Measurements from ENCODE around the gene FANCC. TPM values are rescaled to one million over a fixed set of nuclear protein-coding genes. Genes with fewer than 3 reads are reported as not detected.
"Not testable (repeated sequence)": the region's sequence is repeated elsewhere in the genome, so short reads cannot be mapped to it uniquely, and the experiment has no call there.

The FANCC gene
- total RNA-seq, 4 donors from 2014 or later, result 7.7 to 27.8 (median 9.0) TPM

- Histone ChIP-seq H3K9me3 (no peaks in the 10 kb centered on the region), H3K36me3 (no peaks in the 10 kb centered on the region), H3K27me3 (no peaks in the 10 kb centered on the region), H3K4me1 (no peaks in the 10 kb centered on the region), H3K27ac (no peak overlapping the region), H3K4me3 (no peak overlapping the region)
- TF ChIP-seq EP300 (IDR thresholded peaks at IDR 0.05) (no peak), POLR2AphosphoS5 (IDR thresholded peaks at IDR 0.05) (no peak), CTCF (IDR thresholded peaks at IDR 0.05) (no peak), POLR2A (IDR thresholded peaks at IDR 0.05) (no peak)
- no peak for DNase-seq (ENCODE audit: low spot score in 2 of 2)
- WGBS, result 73% methylated on average over 8 of the region's 8 CpGs
Measured at GRCh38 chr9:95206143-95206542, 111.4 kb downstream of the FANCC start.

- Histone ChIP-seq H3K4me3 (no peak overlapping the region), H3K27me3 (no peaks in the 10 kb centered on the region), H3K36me3 (no peaks in the 10 kb centered on the region), H3K27ac (no peak overlapping the region), H3K9me3 (no peaks in the 10 kb centered on the region), H3K4me1 (no peaks in the 10 kb centered on the region)
- no peak for DNase-seq (ENCODE audit: low spot score in 2 of 2)
- TF ChIP-seq CTCF (IDR thresholded peaks at IDR 0.05) (no peak), POLR2AphosphoS5 (IDR thresholded peaks at IDR 0.05) (no peak), POLR2A (IDR thresholded peaks at IDR 0.05) (no peak)
- 64% methylated on average over 2 of the region's 2 CpGs for WGBS
Measured at GRCh38 chr9:95204710-95205109, 112.8 kb downstream of the FANCC start.

GRCh38 chr9:95204310-95204709, 113.2 kb downstream of the FANCC start:
- no peak overlapping the region for H3K4me3 ChIP-seq
- DNase-seq (ENCODE audit: low spot score in 2 of 2), result no peak
- no peaks in the 10 kb centered on the region for H3K4me1 ChIP-seq
- WGBS, result 98% methylated on average over 3 of the region's 3 CpGs
- no peaks in the 10 kb centered on the region for H3K27me3 ChIP-seq
- TF ChIP-seq CTCF (IDR thresholded peaks at IDR 0.05), result no peak
- no peak for TF ChIP-seq POLR2A (IDR thresholded peaks at IDR 0.05)
- TF ChIP-seq POLR2AphosphoS5 (IDR thresholded peaks at IDR 0.05), result no peak
- TF ChIP-seq EP300 (IDR thresholded peaks at IDR 0.05), result no peak
- no peaks in the 10 kb centered on the region for H3K36me3 ChIP-seq
- H3K9me3 ChIP-seq, result no peaks in the 10 kb centered on the region
- H3K27ac ChIP-seq, result no peak overlapping the region

GRCh38 chr9:95203019-95203418, 114.5 kb downstream of the FANCC start:
- not testable (repeated sequence) for H3K36me3 ChIP-seq; H3K27me3 ChIP-seq; DNase-seq (ENCODE audit: low spot score in 2 of 2); H3K27ac ChIP-seq; H3K9me3 ChIP-seq; H3K4me1 ChIP-seq; H3K4me3 ChIP-seq
- 88% methylated on average over 2 of the region's 2 CpGs for WGBS

- no peak overlapping the region for H3K4me3 ChIP-seq
- H3K27me3 ChIP-seq, result no peaks in the 10 kb centered on the region
- H3K4me1 ChIP-seq, result no peaks in the 10 kb centered on the region
- no peaks in the 10 kb centered on the region for H3K9me3 ChIP-seq
- no peaks in the 10 kb centered on the region for H3K36me3 ChIP-seq
- H3K27ac ChIP-seq, result no peak overlapping the region
- WGBS, result 72% methylated on average over 5 of the region's 5 CpGs
- DNase-seq (ENCODE audit: low spot score in 2 of 2), result no peak
- no peak for TF ChIP-seq POLR2A (IDR thresholded peaks at IDR 0.05)
- no peak for TF ChIP-seq CTCF (IDR thresholded peaks at IDR 0.05)
- TF ChIP-seq POLR2AphosphoS5 (IDR thresholded peaks at IDR 0.05), result no peak
- TF ChIP-seq EP300 (IDR thresholded peaks at IDR 0.05), result no peak
Measured at GRCh38 chr9:95202076-95202681, 115.3 kb downstream of the FANCC start.

- H3K27me3 ChIP-seq, result no peaks in the 10 kb centered on the region
- H3K9me3 ChIP-seq, result no peaks in the 10 kb centered on the region
- no peaks in the 10 kb centered on the region for H3K4me1 ChIP-seq
- TF ChIP-seq POLR2AphosphoS5 (IDR thresholded peaks at IDR 0.05), result no peak
- H3K36me3 ChIP-seq, result no peaks in the 10 kb centered on the region
- no peak overlapping the region for H3K4me3 ChIP-seq
- no peak overlapping the region for H3K27ac ChIP-seq
- no peak for DNase-seq (ENCODE audit: low spot score in 2 of 2)
- 90% methylated on average over 4 of the region's 4 CpGs for WGBS
Measured at GRCh38 chr9:95201206-95201605, 116.3 kb downstream of the FANCC start.
